ENCODE measurements around the gene KRTAP5-9.
"Not testable (repeated sequence)": the region's sequence is repeated elsewhere in the genome, so short reads cannot be mapped to it uniquely, and the experiment has no call there.

The KRTAP5-9 gene

GRCh38 chr11:71563406-71563805, 15.2 kb downstream of the KRTAP5-9 start:
- DNase-seq: no peak

DNA sequence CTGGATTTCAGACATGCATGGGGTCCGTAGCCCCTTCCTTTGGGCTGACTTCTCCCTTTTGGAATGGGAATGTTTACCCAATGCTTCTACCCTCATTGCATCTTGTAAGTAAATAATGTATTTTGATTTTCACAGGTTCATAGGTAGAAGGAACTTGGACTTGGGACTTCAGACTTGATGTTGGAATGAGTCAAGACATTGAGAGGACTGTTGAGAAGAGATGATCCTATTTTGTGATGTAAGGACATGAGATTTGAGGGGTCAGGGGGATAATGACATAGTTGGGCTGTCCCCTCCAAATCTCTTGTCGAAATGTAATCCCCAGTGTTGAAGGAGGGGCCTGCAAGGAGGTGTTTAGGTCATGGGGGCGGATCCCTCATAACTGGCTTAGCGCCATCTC, 16.2 kb downstream of the KRTAP5-9 start:
- DNase-seq: no peak

DNA sequence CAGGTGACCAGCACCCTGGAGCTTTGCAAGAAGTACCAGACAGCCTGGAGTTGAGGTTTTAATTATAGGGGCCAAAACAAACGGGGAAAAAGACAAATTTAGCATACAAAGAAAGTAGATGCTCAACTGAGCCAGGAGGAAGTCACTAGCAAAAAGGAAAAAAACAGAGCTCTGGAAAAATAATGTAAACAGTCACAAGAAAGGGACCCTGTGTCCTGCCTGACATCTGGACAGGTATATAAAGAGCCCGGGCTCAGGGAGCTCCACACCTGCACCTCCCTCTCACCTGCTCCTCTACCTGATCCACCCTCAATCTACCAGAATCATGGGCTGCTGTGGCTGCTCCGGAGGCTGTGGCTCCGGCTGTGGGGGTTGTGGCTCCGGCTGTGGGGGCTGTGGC, 17.0 kb downstream of the KRTAP5-9 start, which contains the start of gene KRTAP5-10:
Gene KRTAP5-10 (plus strand): TSS at position 301 of the 400 bp plus-strand sequence. CDS start 25 bp downstream, at position 326.
- DNase-seq: no peak

DNA sequence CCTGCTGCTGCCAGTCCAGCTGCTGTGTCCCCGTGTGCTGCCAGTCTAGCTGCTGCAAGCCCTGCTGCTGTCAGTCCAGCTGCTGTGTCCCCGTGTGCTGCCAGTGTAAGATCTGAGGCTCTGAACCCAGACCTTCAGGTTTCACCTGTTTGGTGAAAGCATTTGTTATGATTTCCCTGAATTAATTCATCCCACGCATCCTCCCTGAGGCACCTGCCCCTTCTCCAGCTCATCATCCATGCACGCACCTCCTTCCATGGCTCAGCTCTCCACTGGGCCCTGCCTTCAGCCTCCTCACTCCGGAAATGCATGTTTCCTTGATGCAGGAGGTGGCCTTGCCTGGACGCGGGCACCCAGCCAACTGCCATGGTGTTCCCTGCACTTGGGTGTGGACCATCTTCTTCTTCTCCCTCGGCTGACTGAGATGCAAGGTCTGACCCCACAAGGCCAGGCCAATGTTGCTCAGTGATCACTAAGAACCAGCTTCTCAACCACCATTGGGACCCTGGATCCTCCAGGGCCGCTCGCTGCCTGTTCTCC, 17.9 kb downstream of the KRTAP5-9 start:
- no peak for DNase-seq

DNA sequence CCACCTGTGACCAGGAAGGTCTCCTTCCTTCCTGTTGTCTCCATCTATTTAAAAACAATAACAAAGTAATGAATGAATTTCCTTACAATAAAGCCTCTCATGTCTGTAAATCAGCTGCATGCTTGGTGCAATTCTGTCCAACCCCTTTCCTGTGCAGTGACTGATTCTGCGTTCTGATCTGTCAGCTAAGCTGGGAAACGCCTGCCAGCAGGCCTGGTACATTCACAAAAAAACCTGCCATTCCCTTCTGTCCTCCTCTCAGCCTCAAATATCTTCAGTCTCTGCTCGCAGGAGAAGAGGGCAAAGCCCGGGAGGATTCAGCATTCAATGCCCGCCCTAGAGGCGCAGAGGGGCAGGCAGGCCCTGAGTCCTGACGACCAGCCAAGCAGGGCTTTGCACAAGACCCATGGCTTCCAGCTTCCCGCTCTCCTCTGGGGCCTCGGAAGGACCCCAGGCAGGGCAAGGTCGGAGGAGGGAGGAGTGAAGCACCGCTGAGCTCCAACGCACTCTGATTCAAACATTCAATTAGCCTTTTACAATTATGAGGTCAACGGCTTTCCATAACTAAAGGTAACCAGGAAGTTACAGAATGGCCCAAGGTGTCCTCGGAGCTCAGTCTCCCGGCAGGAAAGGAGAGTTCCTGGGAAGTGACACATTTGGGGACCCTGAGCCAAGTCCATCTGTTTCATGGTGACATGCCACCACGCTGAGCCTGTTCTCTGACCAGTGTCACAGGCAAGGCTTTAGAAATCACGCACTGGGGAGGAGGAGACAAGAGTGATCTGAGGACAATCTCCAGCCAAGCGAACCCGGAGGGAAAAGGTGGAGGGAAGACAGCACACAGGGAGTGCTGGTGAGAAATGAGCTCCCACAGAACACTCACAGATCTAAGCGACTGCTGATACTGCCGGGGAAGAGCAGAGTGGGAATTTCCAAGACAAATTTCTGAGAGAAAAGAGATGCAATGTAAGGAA, 18.7 kb downstream of the KRTAP5-9 start:
- not testable (repeated sequence) for DNase-seq

GRCh38 chr11:71567633-71568032, 19.4 kb downstream of the KRTAP5-9 start:
- DNase-seq: not testable (repeated sequence)

DNA sequence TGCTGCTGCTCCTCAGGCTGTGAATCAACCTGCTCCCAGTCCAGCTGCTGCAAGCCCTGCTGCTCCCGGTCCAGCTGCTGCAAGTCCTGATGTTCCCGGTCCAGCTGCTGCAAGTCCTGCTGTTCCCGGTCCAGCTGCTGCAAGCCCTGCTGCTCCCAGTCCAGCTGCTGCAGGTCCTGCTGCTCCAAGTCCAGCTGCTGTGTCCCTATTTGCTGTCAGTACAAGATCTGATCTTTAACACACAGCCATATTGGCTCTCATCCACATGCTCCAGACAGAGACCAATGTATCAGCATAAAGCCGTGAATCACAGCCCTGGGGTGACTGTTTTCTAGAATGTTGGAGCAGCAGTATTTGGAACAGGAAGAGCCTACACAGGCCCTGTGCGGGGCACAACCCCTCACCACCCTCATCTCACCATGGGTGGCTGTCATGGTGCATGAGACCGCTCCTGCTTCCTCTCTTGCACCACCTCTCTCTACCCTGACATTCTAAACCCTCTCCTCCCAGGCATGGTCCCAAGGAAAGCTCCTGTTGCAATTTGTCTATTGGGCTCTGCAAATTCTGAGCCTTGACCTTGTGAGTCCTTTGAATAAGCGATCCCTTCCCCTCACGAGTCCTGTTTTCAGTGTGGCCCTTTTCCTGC, 20.6 kb downstream of the KRTAP5-9 start:
- no peak for DNase-seq

DNA sequence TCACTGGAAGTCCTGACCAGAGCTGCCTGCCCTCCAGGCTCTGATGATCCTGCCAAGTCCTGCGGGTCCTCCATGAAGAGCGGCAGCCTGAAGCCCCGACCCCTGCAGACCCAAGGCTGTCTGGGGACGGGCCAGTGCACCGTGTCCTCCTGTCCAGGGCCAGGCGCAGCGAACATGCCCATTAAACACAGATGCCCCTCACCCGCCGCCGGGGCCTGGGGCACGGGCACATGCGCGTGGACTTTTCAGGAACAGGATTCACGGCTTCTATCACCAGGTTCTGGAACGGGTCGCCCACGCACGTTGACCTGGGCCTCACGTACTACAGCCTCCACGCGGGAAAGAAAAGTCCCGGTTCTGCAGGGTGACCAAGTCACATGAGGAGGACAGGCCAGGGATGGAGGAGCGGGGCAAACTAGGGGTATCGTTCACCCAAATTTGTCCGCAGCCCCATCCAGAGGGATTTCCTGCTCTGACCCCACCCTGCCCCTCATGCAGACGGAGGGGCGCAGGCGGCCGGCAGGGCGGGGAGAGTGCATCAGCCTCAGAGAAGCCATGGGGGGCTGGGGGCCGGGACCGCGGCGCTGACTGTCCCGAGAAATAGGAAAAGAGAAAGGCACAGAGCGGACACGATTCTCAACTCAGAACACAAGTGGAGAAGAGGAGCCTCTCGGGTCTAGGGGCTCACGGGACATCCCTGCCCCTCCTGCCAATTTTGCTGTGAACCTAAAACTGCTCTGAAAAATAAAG, 23.1 kb downstream of the KRTAP5-9 start:
- DNase-seq: not testable (repeated sequence)

GRCh38 chr11:71572811-71573210, 24.6 kb downstream of the KRTAP5-9 start:
- no peak for DNase-seq

GRCh38 chr11:71574418-71574817, 26.2 kb downstream of the KRTAP5-9 start:
- no peak for DNase-seq

GRCh38 chr11:71575723-71576424, 27.7 kb downstream of the KRTAP5-9 start:
- DNase-seq: no peak

GRCh38 chr11:71576688-71577465, 28.7 kb downstream of the KRTAP5-9 start:
- not testable (repeated sequence) for DNase-seq

GRCh38 chr11:71577469-71578004, 29.3 kb downstream of the KRTAP5-9 start:
- no peak for DNase-seq

DNA sequence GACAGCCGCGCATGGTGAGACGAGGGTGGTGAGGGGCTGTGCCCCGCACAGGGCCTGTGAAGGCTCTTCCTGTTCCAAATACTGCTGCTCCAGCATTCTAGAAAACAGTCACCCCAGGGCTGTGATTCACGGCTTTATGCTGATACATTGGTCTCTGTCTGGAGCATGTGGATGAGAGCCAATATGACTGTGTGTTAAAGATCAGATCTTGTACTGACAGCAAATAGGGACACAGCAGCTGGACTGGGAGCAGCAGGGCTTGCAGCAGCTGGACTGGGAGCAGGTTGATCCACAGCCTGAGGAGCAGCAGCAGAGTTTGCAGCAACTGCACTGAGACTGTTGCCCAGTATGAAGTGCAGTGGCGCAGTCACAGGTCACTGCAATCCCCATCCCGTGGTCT, 31.3 kb downstream of the KRTAP5-9 start:
- DNase-seq: not testable (repeated sequence)

DNA sequence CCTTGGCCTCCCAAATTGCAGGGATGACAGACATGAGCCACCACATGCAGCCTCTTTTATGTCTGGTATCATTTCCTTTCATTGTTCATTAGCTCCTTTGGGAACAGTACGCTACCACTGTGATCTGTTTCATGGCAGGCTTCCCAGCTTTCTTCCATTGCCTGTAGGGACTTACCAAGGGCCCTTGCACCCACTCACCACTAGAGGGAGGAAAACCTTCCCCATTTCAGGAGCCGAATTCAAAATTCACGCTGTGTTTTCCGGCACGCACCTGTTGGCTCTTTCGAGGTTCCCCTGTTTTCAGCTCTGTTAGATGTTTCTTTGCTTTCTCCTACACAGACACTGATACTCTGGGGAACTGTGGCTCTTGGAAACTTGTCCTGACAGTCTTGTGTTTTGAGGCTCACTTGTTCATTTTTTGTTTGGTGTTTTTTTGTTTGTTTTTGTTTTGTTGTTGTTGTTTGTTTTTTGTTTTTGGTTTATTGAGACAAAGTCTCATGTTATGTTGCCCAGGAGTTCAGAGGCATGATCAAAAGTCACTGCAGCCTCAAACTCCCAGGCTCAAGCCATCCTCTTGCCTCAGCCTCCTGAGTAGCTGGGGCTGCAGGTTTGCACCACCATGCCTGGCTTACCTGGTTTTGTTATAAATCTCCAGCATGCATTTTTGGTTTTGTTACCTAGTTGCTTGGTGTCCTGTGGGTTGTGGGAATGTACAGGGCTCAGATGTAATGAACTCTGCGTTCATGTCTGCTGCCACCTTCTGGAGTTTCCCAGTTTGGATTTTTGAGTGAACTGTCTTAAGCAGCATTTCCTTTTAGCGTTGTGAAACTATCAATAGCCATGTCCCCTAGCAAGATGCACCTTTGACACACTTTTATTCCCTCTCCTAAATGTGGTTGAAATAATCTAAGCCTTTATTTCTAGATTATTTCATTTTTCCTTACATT, 32.1 kb downstream of the KRTAP5-9 start:
- DNase-seq: no peak

GRCh38 chr11:71581826-71582225, 33.6 kb downstream of the KRTAP5-9 start:
- no peak for DNase-seq

- no peak for DNase-seq
Observed at GRCh38 chr11:71582309-71582895, 34.2 kb downstream of the KRTAP5-9 start, which contains the start of gene KRTAP5-11. TSS of gene KRTAP5-11 (minus strand) at chr11:71582875. CDS start at chr11:71582837, 38 bp downstream.

- DNase-seq: not testable (repeated sequence)
Observed at GRCh38 chr11:71582969-71583368, 34.7 kb downstream of the KRTAP5-9 start.

DNA sequence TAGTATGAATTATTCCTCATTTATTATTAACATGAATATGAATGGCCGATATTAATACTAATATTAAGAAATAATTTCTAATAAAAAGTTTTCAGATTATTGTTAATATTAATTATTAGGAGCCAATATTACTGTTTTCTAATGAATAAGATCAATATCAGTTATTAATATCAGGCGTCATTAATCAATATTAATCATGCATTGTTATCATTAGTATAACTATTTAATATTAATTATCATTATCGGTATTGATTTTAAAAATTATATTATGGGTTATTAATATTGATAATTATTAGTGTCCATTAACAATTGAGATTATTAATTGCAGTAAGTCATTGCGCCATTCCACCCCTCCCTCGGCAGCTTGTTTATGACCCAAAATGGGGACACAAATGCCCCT, 37.5 kb downstream of the KRTAP5-9 start:
- not testable (repeated sequence) for DNase-seq
